ENCODE results near the gene NBPF12. TPM values are rescaled to one million over a fixed set of nuclear protein-coding genes. Genes with fewer than 3 reads are reported as not detected.
"Not testable (repeated sequence)": the region's sequence is repeated elsewhere in the genome, so short reads cannot be mapped to it uniquely, and the experiment has no call there.

Gene NBPF12
- total and polyA plus RNA-seq, 2 of the 13 experiments (the other 11 are each of a cell fraction or from before 2014, with no cell fraction given) = 4.6 to 6.4 TPM

- H2AFZ ChIP-seq (ENCODE audit: low read length); H3K36me3 ChIP-seq (replicated peaks in 1 of 2; ENCODE audit: control insufficient read depth in 1 of 2, insufficient read depth in 2 of 2, low read length in 2 of 2); POLR2A ChIA-PET; FAIRE-seq; CTCF ChIA-PET (ENCODE audit: low intra/inter-chr PET ratio, low total read pairs); H3K4me2 ChIP-seq (ENCODE audit: low read depth, low read length); DNase-seq (ENCODE audit: low spot score); H3K27me3 ChIP-seq (ENCODE audit: control insufficient read depth in 1 of 2, insufficient read depth in 2 of 2, low read length in 2 of 2); BruUV-seq (replicated peaks); intact Hi-C loops (cut with micrococcal nuclease; ENCODE audit: unreplicated experiment); H3K79me2 ChIP-seq (ENCODE audit: insufficient read depth, low read length); H3K27ac ChIP-seq (ENCODE audit: extremely low read length, insufficient read depth, low read length); H3K4me3 ChIP-seq (replicated peaks in 1 of 3; ENCODE audit: insufficient read depth in 1 of 3, low read depth in 2 of 3, low read length in 3 of 3); H3K9ac ChIP-seq (ENCODE audit: insufficient read depth, low read depth, low read length); in situ Hi-C loops (cut with HindIII; ENCODE audit: extremely low pct_ligation_motif_present, low pct_unique_long_range_greater_than_20kb); H3K4me1 ChIP-seq (ENCODE audit: insufficient read depth, low read length); H4K20me1 ChIP-seq (ENCODE audit: insufficient read depth, low read length); H3K9me3 ChIP-seq (ENCODE audit: low read length); ATAC-seq: not testable (repeated sequence)
- no CpG with 5 or more reads among the region's 2 CpGs for WGBS (ENCODE audit: low lambda C conversion rate)
Observed at GRCh38 chr1:146924106-146924505, 14.0 kb upstream of the NBPF12 start.

- H3K9me3 ChIP-seq (ENCODE audit: low read length); CTCF ChIA-PET (ENCODE audit: low intra/inter-chr PET ratio, low total read pairs); H3K36me3 ChIP-seq (replicated peaks in 1 of 2; ENCODE audit: control insufficient read depth in 1 of 2, insufficient read depth in 2 of 2, low read length in 2 of 2); H3K27ac ChIP-seq (ENCODE audit: extremely low read length, insufficient read depth, low read length); in situ Hi-C loops (cut with HindIII; ENCODE audit: extremely low pct_ligation_motif_present, low pct_unique_long_range_greater_than_20kb); FAIRE-seq; BruUV-seq (replicated peaks); H3K4me3 ChIP-seq (replicated peaks in 1 of 3; ENCODE audit: insufficient read depth in 1 of 3, low read depth in 2 of 3, low read length in 3 of 3); DNase-seq (ENCODE audit: low spot score); H2AFZ ChIP-seq (ENCODE audit: low read length); H3K9ac ChIP-seq (ENCODE audit: insufficient read depth, low read depth, low read length); H3K79me2 ChIP-seq (ENCODE audit: insufficient read depth, low read length); H3K27me3 ChIP-seq (ENCODE audit: control insufficient read depth in 1 of 2, insufficient read depth in 2 of 2, low read length in 2 of 2); H3K4me1 ChIP-seq (ENCODE audit: insufficient read depth, low read length); POLR2A ChIA-PET; ATAC-seq; H4K20me1 ChIP-seq (ENCODE audit: insufficient read depth, low read length); H3K4me2 ChIP-seq (ENCODE audit: low read depth, low read length); intact Hi-C loops (cut with micrococcal nuclease; ENCODE audit: unreplicated experiment): not testable (repeated sequence)
- WGBS (ENCODE audit: low lambda C conversion rate) = no CpG with 5 or more reads among the region's 2 CpGs
Observed at GRCh38 chr1:146926413-146926812, 11.7 kb upstream of the NBPF12 start.

- H2AFZ ChIP-seq (ENCODE audit: low read length); FAIRE-seq; H3K4me2 ChIP-seq (ENCODE audit: low read depth, low read length); H3K4me1 ChIP-seq (ENCODE audit: insufficient read depth, low read length); H3K27ac ChIP-seq (ENCODE audit: extremely low read length, insufficient read depth, low read length); H4K20me1 ChIP-seq (ENCODE audit: insufficient read depth, low read length); H3K79me2 ChIP-seq (ENCODE audit: insufficient read depth, low read length); H3K27me3 ChIP-seq (ENCODE audit: control insufficient read depth in 1 of 2, insufficient read depth in 2 of 2, low read length in 2 of 2); ATAC-seq; H3K36me3 ChIP-seq (replicated peaks in 1 of 2; ENCODE audit: control insufficient read depth in 1 of 2, insufficient read depth in 2 of 2, low read length in 2 of 2); in situ Hi-C loops (cut with HindIII; ENCODE audit: extremely low pct_ligation_motif_present, low pct_unique_long_range_greater_than_20kb); CTCF ChIA-PET (ENCODE audit: low intra/inter-chr PET ratio, low total read pairs); intact Hi-C loops (cut with micrococcal nuclease; ENCODE audit: unreplicated experiment); POLR2A ChIA-PET; H3K9ac ChIP-seq (ENCODE audit: insufficient read depth, low read depth, low read length); DNase-seq (ENCODE audit: low spot score); H3K4me3 ChIP-seq (replicated peaks in 1 of 3; ENCODE audit: insufficient read depth in 1 of 3, low read depth in 2 of 3, low read length in 3 of 3); H3K9me3 ChIP-seq (ENCODE audit: low read length); BruUV-seq (replicated peaks): not testable (repeated sequence)
- no CpG with 5 or more reads among the region's 1 CpG for WGBS (ENCODE audit: low lambda C conversion rate)
Observed at GRCh38 chr1:146930225-146930624, 7.9 kb upstream of the NBPF12 start.

GRCh38 chr1:146934390-146935223 lies 3.5 kb upstream of the NBPF12 start:
- H3K4me2 ChIP-seq (ENCODE audit: low read depth, low read length); H3K36me3 ChIP-seq (replicated peaks in 1 of 2; ENCODE audit: control insufficient read depth in 1 of 2, insufficient read depth in 2 of 2, low read length in 2 of 2); H3K27ac ChIP-seq (ENCODE audit: extremely low read length, insufficient read depth, low read length); FAIRE-seq; H3K4me3 ChIP-seq (replicated peaks in 1 of 3; ENCODE audit: insufficient read depth in 1 of 3, low read depth in 2 of 3, low read length in 3 of 3); H3K9me3 ChIP-seq (ENCODE audit: low read length); ATAC-seq; H3K27me3 ChIP-seq (ENCODE audit: control insufficient read depth in 1 of 2, insufficient read depth in 2 of 2, low read length in 2 of 2); H4K20me1 ChIP-seq (ENCODE audit: insufficient read depth, low read length); H3K79me2 ChIP-seq (ENCODE audit: insufficient read depth, low read length); H3K4me1 ChIP-seq (ENCODE audit: insufficient read depth, low read length); intact Hi-C loops (cut with micrococcal nuclease; ENCODE audit: unreplicated experiment); in situ Hi-C loops (cut with HindIII; ENCODE audit: extremely low pct_ligation_motif_present, low pct_unique_long_range_greater_than_20kb); DNase-seq (ENCODE audit: low spot score); CTCF ChIA-PET (ENCODE audit: low intra/inter-chr PET ratio, low total read pairs); BruUV-seq (replicated peaks); H3K9ac ChIP-seq (ENCODE audit: insufficient read depth, low read depth, low read length); POLR2A ChIA-PET; H2AFZ ChIP-seq (ENCODE audit: low read length): not testable (repeated sequence)
- 62% methylated on average over 5 of the region's 8 CpGs for WGBS (ENCODE audit: low lambda C conversion rate)

Data from HepG2 (cell line).